ENCODE results near the gene FOXP1. TPM values are rescaled to one million over a fixed set of nuclear protein-coding genes. Genes with fewer than 3 reads are reported as not detected.

Gene FOXP1
- total and polyA plus RNA-seq, 12 donors, result 7.6 to 42.7 (median 24.3) TPM

GRCh38 chr3:71041371-71041770 is 542.2 kb downstream of the FOXP1 start:
- TF ChIP-seq CTCF (IDR thresholded peaks at IDR 0.05) (no peak), POLR2A (IDR thresholded peaks at IDR 0.05) (no peak)
- peaks cover 0 to 14% of the 10 kb centered on the region in 2 donors for H3K36me3 ChIP-seq (replicated peaks in 1 of 2)
- no peak overlapping the region for H3K4me3 ChIP-seq
- no peak for DNase-seq
- H3K9me3 ChIP-seq (replicated peaks in 1 of 3), result no peaks in the 10 kb centered on the region
- WGBS, 4 donors, result 89 to 95% (median 93%) methylated on average over 7 of the region's 7 CpGs
- H3K4me1 ChIP-seq (replicated peaks in 1 of 2), result no peaks in the 10 kb centered on the region
- H3K27me3 ChIP-seq, result no peaks in the 10 kb centered on the region
- no peak overlapping the region for H3K27ac ChIP-seq
- intact Hi-C loops (cut with DNase I), result no loop called here

GRCh38 chr3:71039332-71039731 is 544.2 kb downstream of the FOXP1 start:
- Histone ChIP-seq H3K9me3 (replicated peaks in 1 of 3) (no peaks in the 10 kb centered on the region), H3K4me3 (no peak overlapping the region), H3K27ac (no peak overlapping the region), H3K4me1 (replicated peaks in 1 of 2) (no peaks in the 10 kb centered on the region), H3K27me3 (no peaks in the 10 kb centered on the region), H3K36me3 (replicated peaks in 1 of 2) (peaks cover 0 to 12% of the 10 kb centered on the region in 2 donors)
- no peak for DNase-seq
- TF ChIP-seq POLR2A (IDR thresholded peaks at IDR 0.05), result no peak
- no peak for TF ChIP-seq CTCF (IDR thresholded peaks at IDR 0.05)
- intact Hi-C loops (cut with DNase I), result no loop called here
- 87 to 93% (median 92%) methylated on average over 6 of the region's 6 CpGs for WGBS, 4 donors

GRCh38 chr3:71037775-71038174 is 545.8 kb downstream of the FOXP1 start:
- H3K4me3 ChIP-seq, result no peak overlapping the region
- TF ChIP-seq CTCF (IDR thresholded peaks at IDR 0.05) (no peak), POLR2A (IDR thresholded peaks at IDR 0.05) (no peak)
- 90 to 93% (median 92%) methylated on average over 7 of the region's 7 CpGs for WGBS, 4 donors
- no peaks in the 10 kb centered on the region for H3K9me3 ChIP-seq (replicated peaks in 1 of 3)
- DNase-seq, result no peak
- H3K4me1 ChIP-seq (replicated peaks in 1 of 2), result no peaks in the 10 kb centered on the region
- no peak overlapping the region for H3K27ac ChIP-seq
- intact Hi-C loops (cut with DNase I), result no loop called here
- H3K27me3 ChIP-seq, result no peaks in the 10 kb centered on the region
- H3K36me3 ChIP-seq (replicated peaks in 1 of 2), result peaks cover 0 to 12% of the 10 kb centered on the region in 2 donors

- 93 to 98% (median 96%) methylated on average over 5 of the region's 5 CpGs for WGBS, 4 donors
These were observed 547.6 kb downstream of the FOXP1 start for GRCh38 chr3:71035886-71036285.

More at GRCh38 chr3:71035886-71036285, 547.6 kb downstream of the FOXP1 start:
- Histone ChIP-seq H3K4me1 (replicated peaks in 1 of 2) (no peaks in the 10 kb centered on the region), H3K36me3 (replicated peaks in 1 of 2) (peaks cover 0 to 8% of the 10 kb centered on the region in 2 donors), H3K4me3 (no peak overlapping the region), H3K27ac (no peak overlapping the region), H3K27me3 (no peaks in the 10 kb centered on the region), H3K9me3 (replicated peaks in 1 of 3) (no peaks in the 10 kb centered on the region)
- TF ChIP-seq POLR2A (IDR thresholded peaks at IDR 0.05) (no peak), CTCF (IDR thresholded peaks at IDR 0.05) (no peak)
- no peak for DNase-seq
- intact Hi-C loops (cut with DNase I), result no loop called here

Data from adrenal gland (tissue), 12 donors.